HK-2 (cell line): ENCODE results near the gene OSBP2.

Experiments
- DNase-seq: peaks from one replicate; pipeline ENCODE4 v3.0.0-alpha.2; 2018; ENCODE audit not compliant: unreplicated experiment

OSBP2 gene

GRCh38 chr22:30903876-30904460, 209.3 kb downstream of the OSBP2 start:
- DNase-seq: no peak

- DNase-seq: no peak
Measured at GRCh38 chr22:30905696-30906341, 211.1 kb downstream of the OSBP2 start.

GRCh38 chr22:30906411-30906810, 211.7 kb downstream of the OSBP2 start:
- no peak for DNase-seq

GRCh38 chr22:30906946-30907345, 212.3 kb downstream of the OSBP2 start:
- DNase-seq: no peak

- DNase-seq: no peak
Measured at GRCh38 chr22:30908051-30908461, 213.4 kb downstream of the OSBP2 start.

GRCh38 chr22:30909306-30909705, 214.6 kb downstream of the OSBP2 start:
- DNase-seq: no peak

- no peak for DNase-seq
Measured at GRCh38 chr22:30910358-30910757, 215.7 kb downstream of the OSBP2 start.

- DNase-seq: no peak
Measured at GRCh38 chr22:30918761-30919160, 224.1 kb downstream of the OSBP2 start.

- DNase-seq: no peak
Measured at GRCh38 chr22:30919973-30920372, 225.3 kb downstream of the OSBP2 start.

- peak; percentile 61 for DNase-seq
Measured at GRCh38 chr22:30920407-30920806, 225.7 kb downstream of the OSBP2 start.

- no peak for DNase-seq
Measured at GRCh38 chr22:30921108-30921507, 226.4 kb downstream of the OSBP2 start.

GRCh38 chr22:30922151-30922611, 227.5 kb downstream of the OSBP2 start:
- DNase-seq: no peak

- DNase-seq: no peak
Measured at GRCh38 chr22:30923168-30923900, 228.7 kb downstream of the OSBP2 start.

GRCh38 chr22:30925667-30926066, 231.0 kb downstream of the OSBP2 start:
- DNase-seq: no peak

GRCh38 chr22:30926706-30927105, 232.0 kb downstream of the OSBP2 start:
- no peak for DNase-seq

- no peak for DNase-seq
Measured at GRCh38 chr22:30927806-30928205, 233.1 kb downstream of the OSBP2 start.

GRCh38 chr22:30928401-30928800, 233.7 kb downstream of the OSBP2 start:
- DNase-seq: no peak

GRCh38 chr22:30930228-30930627, 235.6 kb downstream of the OSBP2 start:
- DNase-seq: no peak

GRCh38 chr22:30931541-30932300, 237.0 kb downstream of the OSBP2 start:
- DNase-seq: no peak

- DNase-seq: no peak
Measured at GRCh38 chr22:30932661-30933060, 238.0 kb downstream of the OSBP2 start.

GRCh38 chr22:30933457-30933856, 238.8 kb downstream of the OSBP2 start:
- no peak for DNase-seq

GRCh38 chr22:30934053-30934452, 239.4 kb downstream of the OSBP2 start:
- DNase-seq: no peak
